CD4-positive, alpha-beta T cell treated with Interleukin-4 for 4 hours (primary cell): Measurements from ENCODE around the gene DNMT3A.
"Not testable (repeated sequence)": the region's sequence is repeated elsewhere in the genome, so short reads cannot be mapped to it uniquely, and the experiment has no call there.

ENCODE experiments used
- DNase-seq: peaks from one replicate; pipeline ENCODE4 v3.0.0-alpha.2; 2020

The DNMT3A gene

DNA sequence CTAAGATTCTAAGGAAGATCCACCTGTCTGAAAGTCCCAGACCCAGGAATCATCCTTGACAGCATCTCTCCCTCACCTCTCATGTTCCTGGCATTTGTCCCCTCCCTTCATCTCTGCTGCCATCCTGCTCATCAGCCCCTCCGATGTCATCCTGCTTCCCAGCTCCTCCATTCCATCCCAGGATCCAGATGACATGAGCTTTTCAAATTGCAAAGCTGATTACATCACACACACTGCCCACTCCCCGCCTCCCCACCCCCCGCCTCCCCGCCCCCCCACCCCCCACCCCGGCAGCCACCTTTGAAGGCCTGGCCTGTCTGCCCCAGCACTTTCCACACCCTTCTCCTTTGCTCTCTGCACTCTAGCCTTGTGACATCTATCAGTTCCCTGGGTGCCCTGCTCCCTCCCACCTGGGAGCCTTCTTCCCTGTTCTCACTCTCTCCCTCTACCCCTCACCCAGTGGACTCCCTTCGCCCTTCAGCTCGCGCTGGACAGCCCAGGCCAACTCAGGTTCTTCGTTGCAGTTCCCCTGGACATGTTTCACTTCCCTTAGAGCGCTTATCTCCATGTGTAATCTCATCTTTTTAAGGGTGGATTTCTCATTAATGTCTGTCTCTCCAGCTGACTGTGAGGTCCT, 61.6 kb downstream of the DNMT3A start:
- no peak for DNase-seq

DNA sequence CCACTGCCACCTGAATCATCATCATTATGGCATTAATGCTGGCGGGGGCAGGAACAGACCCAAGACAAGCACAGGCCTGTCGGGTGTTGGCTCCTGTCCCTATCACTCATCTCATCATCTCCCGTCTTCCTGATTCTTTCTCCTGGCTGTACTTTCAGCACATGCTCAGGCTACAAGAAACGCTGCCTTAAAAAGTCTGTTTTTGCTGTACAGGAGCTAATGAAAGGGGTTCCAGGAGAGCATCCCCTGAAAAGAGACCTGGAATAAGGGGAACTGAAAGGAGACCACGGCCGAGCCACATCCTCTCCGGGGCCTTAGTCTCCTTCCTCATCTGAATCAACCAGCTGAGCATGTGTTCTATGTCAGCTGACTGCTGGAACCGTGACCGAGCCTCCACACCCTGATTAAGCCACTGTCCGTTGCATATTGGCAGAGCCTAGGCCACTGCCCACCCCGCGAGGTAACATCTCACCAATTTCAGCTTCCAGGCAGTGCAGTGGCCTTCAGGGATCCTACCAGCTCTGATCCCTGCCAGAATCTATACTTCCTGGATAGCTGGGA, 62.6 kb downstream of the DNMT3A start:
- DNase-seq, result no peak

DNA sequence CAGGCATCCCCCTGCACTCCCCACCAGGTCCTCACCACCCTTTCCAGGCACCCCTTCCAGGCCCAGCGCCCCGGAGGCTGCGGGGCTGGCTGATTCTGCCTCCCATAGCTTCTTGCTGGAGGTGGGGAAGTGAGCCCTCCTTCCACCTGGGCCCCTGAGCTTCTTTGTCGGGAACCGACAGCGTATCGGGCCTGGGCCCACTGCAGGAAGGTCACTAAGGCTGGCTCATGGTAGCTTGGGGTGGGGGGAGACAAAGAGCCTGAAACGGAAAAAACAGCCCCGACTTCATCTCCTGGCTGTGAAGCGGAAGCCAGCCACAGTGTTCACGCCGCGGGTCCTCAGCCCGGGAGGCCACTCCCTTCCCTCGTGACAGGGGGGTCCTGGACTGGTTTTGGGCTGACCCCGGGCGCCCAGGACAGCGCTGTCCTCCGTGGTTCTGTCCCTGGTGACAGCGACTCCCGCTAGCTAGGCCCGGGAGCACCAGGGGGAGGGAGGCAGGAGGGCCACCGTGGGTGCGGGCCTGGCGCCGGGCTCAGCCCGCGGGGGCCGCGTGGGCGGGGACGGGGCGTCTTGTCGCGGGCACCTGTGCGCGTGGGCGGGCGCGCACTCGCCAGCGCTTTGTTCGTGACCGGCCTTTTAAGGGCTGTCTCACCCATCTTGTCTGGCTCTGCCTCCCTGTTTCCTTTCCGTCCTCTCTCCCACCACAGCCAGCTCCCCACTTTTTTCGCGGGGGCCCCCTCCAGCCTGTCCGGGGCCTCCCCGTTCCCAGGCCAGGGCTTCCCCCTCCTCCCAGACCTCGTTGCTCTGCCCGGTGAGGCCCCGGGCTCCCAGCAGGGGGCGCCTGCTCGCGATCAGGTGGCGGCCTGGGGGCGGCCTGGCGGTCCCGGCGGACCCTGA, 64.9 kb downstream of the DNMT3A start:
- peak; percentile 59 for DNase-seq

DNA sequence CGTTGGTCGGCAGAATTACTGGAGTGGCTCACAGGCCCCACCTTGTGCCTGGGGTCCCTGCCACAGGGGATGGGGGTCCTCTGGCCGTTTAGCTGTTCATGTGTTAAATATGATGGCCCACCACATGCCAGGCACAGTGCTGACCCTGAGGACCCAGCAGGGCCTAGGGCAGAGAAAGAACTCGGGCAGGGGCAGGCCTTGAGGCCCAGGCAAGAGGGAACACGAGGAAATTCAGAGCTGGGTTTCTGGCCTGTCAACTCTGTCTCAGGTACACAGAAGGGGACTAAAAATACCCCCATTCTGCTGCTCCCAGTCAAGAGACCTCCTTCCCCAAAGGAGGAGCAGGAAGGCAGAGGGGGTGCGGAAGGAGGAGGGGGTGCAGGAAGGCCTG, 66.2 kb downstream of the DNMT3A start:
- no peak for DNase-seq

DNA sequence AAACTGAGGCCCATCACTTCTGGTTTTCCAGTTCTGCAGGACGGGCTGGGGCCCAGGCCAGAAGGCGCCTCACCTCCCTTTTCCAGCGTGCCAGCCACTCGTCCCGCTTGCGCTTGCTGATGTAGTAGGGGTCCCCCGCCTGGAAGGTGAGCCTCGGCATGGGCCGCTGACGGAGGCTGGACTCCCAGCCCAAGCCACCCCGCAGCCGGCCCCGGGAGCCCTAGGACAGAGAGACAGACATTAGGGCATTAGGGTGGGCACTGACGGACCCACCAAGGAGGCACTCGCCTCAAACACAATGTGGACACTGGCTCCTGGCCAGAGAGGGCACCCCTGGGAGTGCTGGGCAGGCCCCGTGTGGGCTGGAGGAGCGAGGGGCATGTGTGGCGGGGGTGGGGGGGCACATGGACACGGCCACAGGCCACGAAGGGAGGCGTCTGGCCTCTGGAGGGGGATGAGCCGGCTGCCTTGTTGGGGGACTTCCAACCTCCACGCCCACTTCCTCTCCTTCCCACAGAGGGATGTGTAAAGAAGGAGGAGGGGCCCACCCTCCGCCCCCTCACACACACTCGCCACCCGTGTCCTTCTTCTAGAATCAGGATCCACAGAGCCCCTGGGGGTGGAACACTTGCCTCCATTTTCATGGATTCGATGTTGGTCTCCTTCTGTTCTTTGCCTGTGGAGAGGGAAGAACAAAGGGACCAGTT, 66.7 kb downstream of the DNMT3A start:
- DNase-seq, result peak; percentile 69

DNA sequence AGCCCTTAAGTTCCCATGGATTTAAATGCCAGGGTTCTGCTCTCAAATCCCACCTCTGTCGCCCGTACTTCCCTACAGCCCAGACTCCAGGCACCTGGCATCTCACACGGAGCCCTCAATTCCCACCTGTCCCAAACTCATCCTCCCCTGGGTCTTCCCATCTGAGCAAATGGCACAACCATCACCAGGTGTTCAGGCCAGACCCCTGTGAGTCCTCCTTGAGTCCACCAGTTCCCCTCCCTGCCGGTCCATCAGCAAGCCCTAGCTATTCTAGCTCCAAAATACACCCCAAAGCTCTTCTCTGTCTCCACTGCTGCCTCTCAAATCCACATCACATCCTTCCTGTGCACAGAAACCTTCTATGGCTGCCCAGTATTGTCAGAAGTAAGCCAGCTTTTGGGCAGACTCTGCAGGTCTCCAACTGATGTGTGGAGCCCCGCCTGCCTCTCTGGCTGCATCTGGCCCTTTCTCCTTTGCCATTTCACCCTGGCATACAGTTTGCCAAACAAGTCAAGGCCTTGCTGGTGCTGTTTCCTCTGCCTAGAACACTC, 67.7 kb downstream of the DNMT3A start:
- DNase-seq, result no peak

DNA sequence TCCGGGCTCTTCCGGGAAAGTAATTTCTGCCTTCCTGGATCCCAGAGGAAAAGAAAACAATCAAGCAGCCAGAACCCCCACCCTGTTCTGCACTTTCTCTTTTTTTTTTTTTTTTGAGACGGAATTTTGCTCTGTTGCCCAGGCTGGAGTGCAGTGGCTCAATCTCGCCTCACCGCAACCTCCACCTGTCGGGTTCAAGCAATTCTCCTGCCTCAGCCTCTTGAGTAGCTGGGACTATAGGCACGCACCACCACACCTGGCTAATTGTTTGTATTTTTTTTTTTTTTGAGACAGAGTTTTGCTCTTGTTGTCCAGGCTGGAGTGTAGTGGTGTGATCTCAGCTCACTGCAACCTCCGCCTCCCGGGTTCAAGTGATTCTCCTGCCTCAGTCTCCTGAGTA, 69.0 kb downstream of the DNMT3A start:
- DNase-seq, result not testable (repeated sequence)

DNA sequence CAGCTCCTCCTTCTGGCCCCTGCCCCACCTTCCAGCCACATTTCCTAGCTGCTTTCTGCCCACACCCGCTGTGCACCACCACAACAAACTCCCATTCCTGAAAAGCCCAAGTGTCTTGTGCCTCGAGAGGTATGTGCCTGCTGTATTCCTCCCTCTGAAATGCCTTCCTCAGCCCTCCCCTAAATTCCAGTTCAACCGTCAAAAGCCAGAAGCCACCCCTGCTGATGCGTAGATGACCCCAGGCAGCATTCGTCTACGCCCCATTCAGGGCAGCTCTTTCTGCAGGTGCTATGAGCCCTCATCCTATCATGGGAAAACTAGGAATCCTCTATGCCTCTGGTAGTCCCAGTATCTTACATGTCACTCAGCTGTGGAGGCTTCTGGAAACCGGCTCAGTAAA, 71.7 kb downstream of the DNMT3A start:
- DNase-seq, result no peak

DNA sequence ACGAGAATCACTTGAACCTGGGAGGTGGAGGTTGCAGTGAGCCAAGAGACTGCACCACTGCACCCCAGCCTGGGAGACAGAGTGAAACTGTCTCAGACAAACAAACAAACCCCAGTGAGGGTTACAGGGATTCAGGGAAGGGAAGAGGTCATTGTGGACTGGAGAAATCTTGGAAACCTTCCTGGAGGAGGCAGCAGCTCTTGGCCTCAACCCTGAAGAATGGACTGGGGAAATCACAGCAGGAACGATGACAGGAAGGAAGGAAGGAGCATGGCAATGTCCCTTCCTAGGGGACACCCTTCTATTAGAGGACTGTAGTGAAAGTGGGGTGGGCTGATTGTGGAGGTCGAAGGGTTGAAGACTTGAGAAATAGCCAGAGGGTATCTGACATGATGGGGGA, 72.5 kb downstream of the DNMT3A start:
- DNase-seq, result no peak

DNA sequence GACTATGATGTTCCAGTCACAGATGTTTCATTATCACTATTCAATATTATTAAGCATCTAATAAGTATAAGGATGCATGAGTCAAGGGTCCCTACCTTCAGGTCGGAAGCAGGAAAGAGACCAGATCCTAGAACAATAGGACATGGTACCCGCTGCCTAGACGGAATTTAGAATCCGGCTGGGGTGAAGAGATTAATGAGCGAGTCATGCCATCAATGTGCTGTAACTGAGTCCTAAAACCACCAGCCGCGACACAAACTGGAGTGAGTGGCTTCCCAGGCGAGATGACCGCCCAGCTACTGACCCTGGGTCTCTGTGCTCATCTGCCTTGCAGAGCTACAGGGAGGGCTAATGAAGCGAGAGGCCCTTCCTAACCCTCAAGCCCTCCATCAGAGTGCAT, 73.6 kb downstream of the DNMT3A start:
- no peak for DNase-seq

DNA sequence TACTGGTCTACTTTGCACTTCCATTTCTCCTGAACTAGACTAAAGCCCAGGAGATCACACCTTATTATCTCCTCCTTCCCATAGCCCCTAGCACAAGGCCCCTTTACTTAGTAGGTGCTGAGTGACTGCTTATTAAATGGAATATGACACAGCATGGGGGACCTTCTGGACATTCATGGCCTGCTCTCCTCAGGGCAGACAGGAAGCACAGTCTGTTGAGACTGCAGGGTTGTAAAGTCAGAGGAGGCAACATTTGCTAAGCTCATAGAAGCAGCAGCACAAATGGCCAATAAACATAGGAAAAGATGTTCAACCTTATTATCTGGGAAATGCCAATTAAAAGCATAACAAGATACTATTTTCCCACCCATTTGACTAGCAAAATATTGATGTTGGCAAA, 75.3 kb downstream of the DNMT3A start:
- no peak for DNase-seq

DNA sequence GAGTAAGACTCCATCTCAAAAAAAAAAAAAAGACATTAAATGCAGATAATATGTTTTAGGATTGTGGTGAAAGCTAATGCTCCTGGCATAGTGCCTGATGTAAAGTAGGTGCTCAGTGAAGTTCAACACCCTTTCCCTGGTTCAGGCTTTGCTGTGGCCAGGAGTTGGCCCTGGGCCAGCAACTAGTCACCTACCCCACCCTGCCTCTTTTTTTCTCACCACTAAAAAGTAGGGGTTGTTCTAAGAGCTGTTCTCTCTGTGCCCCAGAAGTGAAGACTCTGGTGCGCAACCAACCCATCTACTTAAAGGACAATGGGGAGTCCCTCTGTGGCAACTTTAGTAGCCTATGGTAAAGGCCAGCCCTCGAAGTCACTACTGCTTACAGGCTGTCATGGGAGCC, 75.9 kb downstream of the DNMT3A start:
- DNase-seq, result peak; percentile 71

DNA sequence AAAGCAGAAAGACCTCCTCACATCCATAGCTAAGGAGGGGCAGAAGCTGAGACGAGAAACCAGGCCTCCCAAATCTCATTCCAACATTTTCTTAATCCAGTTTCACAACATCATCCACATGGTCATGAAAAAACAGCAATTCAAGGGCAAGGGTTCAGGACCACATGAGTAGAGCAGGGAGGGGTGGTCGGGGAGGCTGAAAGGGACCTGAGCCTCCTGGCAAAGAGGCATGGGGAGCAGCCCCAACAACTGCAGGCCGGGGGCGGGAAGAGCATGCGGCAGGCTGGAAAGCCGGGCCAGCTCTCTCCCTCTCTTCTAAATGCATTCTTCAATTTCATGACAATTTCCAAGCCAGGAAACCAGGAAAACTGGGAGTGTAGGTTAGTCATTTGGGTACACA, 76.7 kb downstream of the DNMT3A start:
- DNase-seq, result no peak

DNA sequence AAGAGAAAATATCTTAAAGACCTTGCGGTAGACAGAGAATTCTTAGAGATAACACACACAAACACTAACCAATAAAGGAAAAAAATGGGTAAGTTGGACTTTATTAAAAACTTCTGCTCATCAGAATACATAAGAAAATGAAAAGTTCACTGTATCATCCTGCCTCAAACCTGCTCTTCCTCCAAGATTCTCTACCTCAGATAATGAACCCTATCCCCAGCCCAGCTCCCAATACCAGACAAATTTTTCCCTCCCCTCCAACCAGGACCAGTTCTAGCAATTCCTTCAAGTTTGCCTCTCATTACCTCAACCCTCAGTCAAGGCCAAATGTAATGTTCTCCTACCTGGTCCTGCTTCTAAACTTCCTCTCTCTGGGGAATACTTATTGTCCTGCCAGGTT, 79.4 kb downstream of the DNMT3A start:
- no peak for DNase-seq

DNA sequence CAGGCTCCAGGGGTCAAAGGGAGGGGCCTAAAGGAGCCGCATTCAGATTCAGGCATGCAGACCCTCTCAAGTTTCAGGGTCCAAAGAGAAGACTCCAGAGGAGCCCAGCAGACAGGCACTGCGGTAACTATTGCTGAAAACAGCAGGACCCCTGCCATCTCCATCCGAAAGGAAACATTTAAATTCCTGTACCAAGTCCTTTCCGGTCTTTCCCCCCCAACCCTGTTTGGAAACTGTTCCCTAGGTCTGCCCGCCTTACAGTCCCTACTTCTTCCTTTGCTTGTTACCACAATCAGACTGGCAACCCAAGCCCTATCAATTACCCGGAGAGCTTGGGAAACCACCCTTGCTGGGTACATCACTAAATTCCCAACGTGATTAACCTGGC, 82.0 kb downstream of the DNMT3A start:
- no peak for DNase-seq

DNA sequence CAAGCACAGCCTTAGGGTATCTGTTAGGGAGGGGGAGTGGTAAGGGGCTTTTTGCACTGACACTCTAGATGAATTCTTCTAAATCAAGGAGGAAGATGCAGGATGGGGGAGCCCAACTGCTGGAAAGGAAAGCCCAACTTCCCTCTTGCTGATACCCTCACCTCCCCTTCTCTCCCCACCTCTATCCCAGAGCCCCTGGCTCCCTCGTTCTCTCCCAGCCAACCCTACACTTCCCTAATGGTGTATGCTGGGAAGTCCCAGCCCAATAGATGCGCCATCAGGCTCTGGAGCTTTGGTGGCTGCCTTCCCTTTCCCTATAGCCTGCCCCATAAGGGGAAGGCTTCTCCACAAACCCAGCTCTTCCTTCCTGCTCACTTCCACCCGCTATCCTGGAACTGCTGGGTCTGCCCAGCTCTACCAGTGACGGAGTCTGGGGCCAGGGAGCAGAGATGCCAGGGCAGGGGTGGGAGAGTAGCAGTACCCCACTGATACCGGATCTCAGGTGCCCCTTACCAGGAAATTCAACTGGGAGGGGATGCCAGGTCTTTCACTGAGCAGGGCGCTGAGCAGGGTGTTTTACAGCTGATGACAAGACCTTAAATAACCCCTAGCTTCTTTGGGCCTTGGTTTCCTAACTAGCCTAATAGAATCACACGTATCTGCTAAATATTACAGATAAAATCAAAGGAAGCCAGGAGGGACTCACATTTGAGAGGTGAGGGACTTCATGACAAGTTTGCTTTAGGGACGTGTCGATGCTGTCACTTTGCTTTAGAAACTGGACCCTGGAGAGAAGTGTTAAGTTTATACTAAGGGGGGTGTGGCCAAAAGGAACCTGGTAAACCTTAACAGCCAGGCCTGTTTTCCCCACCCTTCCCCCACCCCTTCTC, 82.6 kb downstream of the DNMT3A start:
- no peak for DNase-seq

DNA sequence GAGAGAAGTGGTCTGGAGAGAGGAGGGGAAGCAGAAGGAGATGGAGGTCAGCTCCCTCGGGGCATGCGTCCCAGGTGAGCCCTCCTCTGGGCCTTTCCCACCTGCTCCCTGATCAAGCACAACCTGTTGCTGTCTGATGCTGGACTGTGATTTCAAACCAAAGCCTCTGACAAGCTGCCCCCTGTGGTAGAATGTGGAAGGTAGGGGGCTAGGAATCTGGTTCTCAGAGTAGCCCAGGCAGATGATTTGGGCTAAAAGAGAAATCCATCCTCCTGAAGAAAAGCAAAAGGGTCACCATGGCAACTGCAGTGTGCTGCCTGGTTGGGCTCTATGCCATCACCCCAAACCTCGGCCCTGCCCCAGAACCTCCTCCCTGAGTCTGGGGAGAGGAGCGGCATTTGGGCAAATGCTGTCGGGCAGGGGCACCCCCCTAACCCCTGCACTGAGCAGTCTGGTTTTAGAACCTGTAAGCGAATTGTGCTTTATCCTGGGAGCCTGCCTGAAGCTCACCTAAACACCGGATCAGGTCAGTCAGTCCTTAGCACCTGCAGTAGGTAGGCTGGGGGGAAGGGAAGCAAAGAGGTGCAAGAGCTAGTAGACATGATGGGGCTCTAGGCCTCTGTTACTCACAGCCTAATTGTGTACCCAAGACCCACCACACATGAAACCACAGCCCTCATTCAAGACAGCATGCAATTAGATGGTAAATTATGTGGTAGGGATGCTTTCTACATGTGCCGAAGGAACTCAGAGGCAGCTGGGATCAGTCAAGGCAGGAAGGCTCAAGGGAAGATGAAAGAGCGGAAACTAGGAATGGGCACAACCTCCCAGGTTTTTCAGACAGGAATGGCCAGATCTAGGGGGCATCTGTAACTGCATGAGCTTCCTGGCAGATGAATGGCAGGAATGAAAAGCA, 83.5 kb downstream of the DNMT3A start:
- no peak for DNase-seq

DNA sequence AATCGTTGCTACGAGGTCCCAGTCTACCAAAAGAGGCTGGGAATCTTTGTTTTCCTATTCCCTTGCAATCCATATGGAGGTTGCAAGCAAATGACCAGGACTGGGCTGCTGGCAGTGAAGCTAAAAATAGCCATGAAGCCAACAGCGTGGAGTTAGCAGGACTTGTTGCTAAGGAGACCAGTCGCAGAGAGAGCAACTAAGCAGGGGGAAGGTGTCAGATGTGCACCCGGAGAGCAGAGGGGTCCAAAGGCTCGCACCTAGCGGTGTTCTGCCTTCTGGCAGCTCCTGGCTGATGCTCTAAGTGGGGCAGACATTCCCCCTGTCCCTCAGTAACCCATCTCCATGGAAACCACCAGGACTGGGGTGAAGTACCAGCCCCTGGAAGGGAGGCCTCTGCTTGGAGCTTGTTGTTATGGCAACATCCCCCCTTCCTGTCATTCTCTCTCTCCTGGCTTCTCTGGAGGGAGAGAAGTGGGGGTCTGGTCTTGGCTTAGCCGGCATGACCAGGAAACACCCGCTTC, 84.6 kb downstream of the DNMT3A start:
- no peak for DNase-seq

DNA sequence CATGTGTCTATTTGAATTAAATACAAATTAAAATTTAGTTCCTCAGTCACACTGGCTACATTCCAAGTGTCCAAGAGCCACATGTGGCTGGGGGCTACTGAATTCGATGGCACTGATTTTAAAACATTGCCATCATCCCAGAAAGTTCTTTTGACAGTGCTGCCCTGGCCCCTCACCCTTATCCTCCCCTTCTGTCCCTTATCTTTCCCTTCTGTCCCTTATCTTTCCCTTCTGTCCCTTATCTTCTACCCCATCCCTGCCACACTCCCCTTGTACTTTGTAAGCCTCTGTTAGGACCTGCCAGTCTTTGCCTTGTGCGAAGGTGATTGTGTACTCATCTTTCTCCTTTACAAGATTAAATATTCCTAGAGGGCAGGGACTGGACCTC, 85.2 kb downstream of the DNMT3A start:
- DNase-seq, result no peak

DNA sequence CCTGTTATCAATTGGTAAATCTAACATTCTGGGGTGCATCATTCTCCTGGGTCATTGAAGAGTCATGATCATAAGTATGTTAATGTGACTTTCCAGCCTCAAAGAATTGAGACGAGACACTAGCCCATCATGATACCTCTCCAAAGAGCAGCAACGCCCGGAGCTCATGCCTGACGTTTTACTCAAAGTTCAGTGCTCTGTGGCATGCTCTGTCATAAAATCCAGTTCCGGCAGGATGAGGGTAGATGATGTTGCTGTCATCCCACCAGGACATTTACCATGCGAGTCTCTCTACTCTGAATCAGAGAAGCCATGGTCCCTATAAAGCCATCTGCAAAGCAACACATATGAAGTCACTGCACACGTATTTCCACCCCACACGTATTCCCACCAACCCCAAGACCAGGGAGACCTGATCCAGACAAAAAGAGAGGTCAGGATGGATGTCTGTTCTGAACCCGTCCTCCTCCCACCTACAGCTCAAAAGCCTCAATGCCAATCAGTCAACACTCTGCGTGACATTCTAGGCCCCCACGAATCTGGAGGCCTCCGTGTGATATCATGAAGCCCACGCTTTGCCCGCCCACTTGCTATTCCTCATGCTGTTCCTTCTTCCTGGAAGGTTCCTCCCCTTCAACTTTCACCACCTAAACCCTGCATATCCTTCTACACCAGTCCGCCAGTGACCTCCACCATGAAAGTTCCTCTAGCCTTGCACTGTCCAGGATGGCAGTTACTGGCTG, 85.8 kb downstream of the DNMT3A start:
- DNase-seq, result no peak
